ENCODE results near the gene JAML. TPM values are rescaled to one million over a fixed set of nuclear protein-coding genes. Genes with fewer than 3 reads are reported as not detected.

JAML gene
- total RNA-seq, 1 donor from 2014 or later, result not detected

DNA sequence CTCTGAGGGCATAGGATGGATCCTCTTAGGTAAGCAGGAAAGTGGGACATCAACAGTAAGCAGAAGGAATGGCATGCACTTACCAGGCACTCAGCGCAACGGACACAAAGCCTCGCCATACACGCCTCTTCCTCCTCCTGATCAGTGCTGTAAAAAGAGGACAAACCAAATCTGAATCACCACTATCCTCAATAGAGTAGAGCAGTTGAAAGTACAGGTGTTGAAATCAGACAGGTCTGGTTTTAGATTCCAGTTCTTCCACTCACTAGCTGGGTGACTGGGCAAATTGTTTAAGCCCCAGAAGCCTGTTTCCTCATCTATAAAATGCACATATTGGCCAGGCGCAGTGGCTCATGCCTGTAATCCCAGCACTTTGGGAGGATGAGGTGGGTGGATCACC lies 8.6 kb upstream of the JAML start:
- no peak overlapping the region for H3K27ac Mint-ChIP-seq (ENCODE audit: unreplicated experiment)
- H3K4me1 Mint-ChIP-seq (ENCODE audit: low read depth), result peaks cover 4% of the 10 kb centered on the region
- no peak for TF ChIP-seq CTCF (IDR thresholded peaks at IDR 0.05)

DNA sequence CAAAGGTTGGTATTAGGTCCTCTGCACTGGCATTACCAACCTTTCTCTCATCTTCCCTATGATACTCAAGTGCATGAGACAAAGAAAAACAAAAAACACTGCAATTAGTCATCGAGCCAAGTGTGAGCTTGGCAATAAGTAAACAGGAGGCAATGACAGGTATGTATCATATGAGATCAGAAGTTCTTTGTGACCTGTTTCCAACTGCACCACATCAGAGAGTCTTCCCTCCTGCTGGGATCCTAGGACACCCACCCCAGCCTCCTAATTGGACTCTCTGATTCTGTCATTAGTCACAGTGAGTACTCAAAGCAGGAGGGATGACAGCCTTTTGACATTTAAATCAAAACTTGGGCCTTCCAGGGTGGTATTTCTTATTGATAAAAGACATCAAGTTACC lies 7.8 kb upstream of the JAML start:
- no peak overlapping the region for H3K4me3 Mint-ChIP-seq (ENCODE audit: unreplicated experiment)
- H3K4me1 Mint-ChIP-seq (ENCODE audit: low read depth), result peaks cover 4% of the 10 kb centered on the region
- H3K36me3 Mint-ChIP-seq (ENCODE audit: low read depth), result no peaks in the 10 kb centered on the region
- TF ChIP-seq CTCF (IDR thresholded peaks at IDR 0.05), result no peak
- no peak for DNase-seq (ENCODE audit: low spot score)
- H3K27ac Mint-ChIP-seq (ENCODE audit: unreplicated experiment), result no peak overlapping the region
- H3K27me3 Mint-ChIP-seq (ENCODE audit: low read depth), result peaks cover 21% of the 10 kb centered on the region
- no peaks in the 10 kb centered on the region for H3K9me3 Mint-ChIP-seq (ENCODE audit: low read depth)

More for the DNA sequence above, 8.6 kb upstream of the JAML start:
- peaks cover 24% of the 10 kb centered on the region for H3K27me3 Mint-ChIP-seq (ENCODE audit: low read depth)
- H3K4me3 Mint-ChIP-seq (ENCODE audit: unreplicated experiment), result no peak overlapping the region
- H3K9me3 Mint-ChIP-seq (ENCODE audit: low read depth), result no peaks in the 10 kb centered on the region
- DNase-seq (ENCODE audit: low spot score), result no peak
- no peaks in the 10 kb centered on the region for H3K36me3 Mint-ChIP-seq (ENCODE audit: low read depth)

GRCh38 chr11:118231461-118231860 lies 6.7 kb upstream of the JAML start:
- no peak for TF ChIP-seq CTCF (IDR thresholded peaks at IDR 0.05)
- H3K9me3 Mint-ChIP-seq (ENCODE audit: low read depth), result no peaks in the 10 kb centered on the region
- peaks cover 4% of the 10 kb centered on the region for H3K4me1 Mint-ChIP-seq (ENCODE audit: low read depth)
- H3K36me3 Mint-ChIP-seq (ENCODE audit: low read depth), result no peaks in the 10 kb centered on the region
- H3K4me3 Mint-ChIP-seq (ENCODE audit: unreplicated experiment), result no peak overlapping the region
- no peak for DNase-seq (ENCODE audit: low spot score)
- H3K27ac Mint-ChIP-seq (ENCODE audit: unreplicated experiment), result no peak overlapping the region
- H3K27me3 Mint-ChIP-seq (ENCODE audit: low read depth), result peaks cover 25% of the 10 kb centered on the region

DNA sequence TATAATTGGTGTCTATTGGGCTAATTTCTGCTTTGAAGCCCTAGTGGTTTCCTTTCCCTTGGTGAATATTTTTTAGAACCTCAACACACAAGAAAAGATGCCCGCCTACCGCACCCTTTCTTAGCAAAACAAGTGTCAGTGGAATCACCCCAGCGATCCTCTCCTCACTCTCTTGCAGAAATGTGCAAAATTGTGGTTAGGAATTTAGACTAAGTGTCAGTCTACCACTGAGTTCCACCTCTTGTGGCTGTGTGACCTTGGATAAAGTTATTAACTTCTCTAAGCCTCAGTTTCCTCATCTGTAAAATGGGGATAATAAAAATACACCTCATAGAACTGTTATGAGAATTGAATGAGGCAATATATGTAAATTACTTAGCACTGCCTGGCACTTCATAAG lies 5.3 kb upstream of the JAML start:
- TF ChIP-seq CTCF (IDR thresholded peaks at IDR 0.05), result no peak
- Mint-ChIP-seq H3K4me1 (ENCODE audit: low read depth) (peaks cover 4% of the 10 kb centered on the region), H3K27me3 (ENCODE audit: low read depth) (peaks cover 26% of the 10 kb centered on the region), H3K27ac (ENCODE audit: unreplicated experiment) (no peak overlapping the region), H3K9me3 (ENCODE audit: low read depth) (no peaks in the 10 kb centered on the region), H3K4me3 (ENCODE audit: unreplicated experiment) (no peak overlapping the region), H3K36me3 (ENCODE audit: low read depth) (no peaks in the 10 kb centered on the region)
- no peak for DNase-seq (ENCODE audit: low spot score)

GRCh38 chr11:118229274-118229847 lies 4.5 kb upstream of the JAML start:
- Mint-ChIP-seq H3K36me3 (ENCODE audit: low read depth) (no peaks in the 10 kb centered on the region), H3K27ac (ENCODE audit: unreplicated experiment) (no peak overlapping the region), H3K4me3 (ENCODE audit: unreplicated experiment) (no peak overlapping the region), H3K9me3 (ENCODE audit: low read depth) (no peaks in the 10 kb centered on the region), H3K4me1 (ENCODE audit: low read depth) (peaks cover 4% of the 10 kb centered on the region), H3K27me3 (ENCODE audit: low read depth) (peaks cover 24% of the 10 kb centered on the region)
- TF ChIP-seq CTCF (IDR thresholded peaks at IDR 0.05), result no peak
- no peak for DNase-seq (ENCODE audit: low spot score)
